Fibroblast of peridontal ligament (primary cell): ENCODE data around the gene UFM1.
"Not testable (repeated sequence)": the region's sequence is repeated elsewhere in the genome, so short reads cannot be mapped to it uniquely, and the experiment has no call there.

Experiments
- DNase-seq: peaks from one replicate; pipeline ENCODE4 v3.0.0-alpha.2; 2010; ENCODE audit errors: extremely low read depth

Gene UFM1

DNA sequence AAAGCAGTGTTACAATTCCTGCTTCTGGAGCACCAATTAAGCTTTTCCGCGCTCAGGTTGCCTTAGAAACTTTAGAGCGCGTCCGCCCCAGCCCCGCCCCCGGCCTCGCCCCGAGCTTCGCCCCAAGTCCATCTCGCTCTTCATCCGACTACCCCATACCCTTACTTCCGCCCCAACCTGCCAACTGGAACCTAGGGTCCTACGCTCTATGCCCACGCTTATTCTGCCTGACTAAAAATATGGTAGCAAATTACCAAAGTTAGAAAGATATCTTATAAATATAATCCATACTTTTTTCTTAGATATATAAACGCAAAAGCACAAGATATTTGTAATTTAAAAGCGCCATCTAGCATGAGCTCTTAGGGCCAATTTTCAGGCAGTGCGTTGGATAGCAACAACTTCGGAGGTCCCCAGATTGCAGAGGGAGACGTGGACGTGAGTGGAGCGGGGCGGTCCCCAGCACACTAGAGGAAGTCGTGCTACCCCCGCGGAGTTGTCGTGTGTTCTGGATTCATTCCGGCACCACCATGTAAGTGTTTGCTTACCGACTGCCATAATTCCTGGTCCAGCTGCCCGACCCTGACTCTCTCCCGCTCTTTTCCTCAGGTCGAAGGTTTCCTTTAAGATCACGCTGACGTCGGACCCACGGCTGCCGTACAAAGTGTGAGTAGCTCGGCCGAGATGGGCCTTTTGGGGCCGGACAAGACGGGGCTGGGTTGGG is at the start of gene UFM1:
Gene UFM1 (plus strand): TSS at position 462 of the 724 bp plus-strand sequence. CDS start 69 bp downstream, at position 531.
- peak; percentile 98 for DNase-seq

- no peak for DNase-seq
Observed at GRCh38 chr13:38301236-38301635, 48.4 kb upstream of the UFM1 start.

DNA sequence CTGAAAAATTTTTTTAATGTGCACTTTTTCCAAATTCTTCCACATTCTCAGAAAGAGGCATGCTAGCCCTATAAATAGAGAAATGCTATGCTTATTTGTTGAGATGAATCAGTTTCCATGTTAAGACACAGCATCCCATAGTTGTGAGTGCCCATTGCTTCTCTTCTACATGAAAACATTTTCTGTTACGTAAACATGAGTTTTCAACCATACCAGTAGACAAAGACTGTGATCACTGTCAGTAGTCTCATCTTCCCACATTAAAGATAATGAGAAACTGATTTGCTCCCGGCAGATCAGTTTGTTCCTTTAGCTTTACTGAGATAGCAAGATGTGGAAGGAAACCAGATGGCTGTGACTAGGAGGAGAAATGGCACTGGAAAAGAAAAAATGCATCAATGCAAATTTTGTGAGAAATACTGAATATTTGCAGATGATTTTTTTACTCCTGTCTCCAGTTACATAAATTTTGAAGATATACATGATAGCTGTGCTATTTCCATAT is 45.8 kb upstream of the UFM1 start:
- DNase-seq: no peak

- DNase-seq: peak; percentile 84
Observed at GRCh38 chr13:38308736-38309135, 40.9 kb upstream of the UFM1 start.

GRCh38 chr13:38309397-38309796 is 40.3 kb upstream of the UFM1 start:
- DNase-seq: no peak

GRCh38 chr13:38311175-38311574 is 38.5 kb upstream of the UFM1 start:
- not testable (repeated sequence) for DNase-seq

DNA sequence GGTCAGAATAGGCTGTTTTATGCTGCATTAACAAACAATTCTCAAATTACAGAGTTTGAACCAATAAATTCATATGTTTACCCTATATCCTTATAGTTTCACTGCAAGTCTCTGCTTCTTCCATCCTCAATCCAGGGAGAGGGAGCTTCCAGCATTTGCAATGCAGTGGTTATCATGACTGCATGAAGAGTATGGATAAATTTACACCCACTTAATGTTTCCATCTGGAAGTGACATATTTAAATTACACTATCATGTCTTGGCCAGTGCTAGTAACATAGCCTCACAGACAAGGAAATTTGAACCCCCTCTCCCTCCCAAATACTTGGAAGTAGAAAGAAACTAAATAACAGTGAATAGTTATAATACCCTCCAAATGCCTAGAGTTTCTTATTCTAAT is 33.5 kb upstream of the UFM1 start:
- DNase-seq: no peak

GRCh38 chr13:38321654-38322053 is 28.0 kb upstream of the UFM1 start:
- no peak for DNase-seq

DNA sequence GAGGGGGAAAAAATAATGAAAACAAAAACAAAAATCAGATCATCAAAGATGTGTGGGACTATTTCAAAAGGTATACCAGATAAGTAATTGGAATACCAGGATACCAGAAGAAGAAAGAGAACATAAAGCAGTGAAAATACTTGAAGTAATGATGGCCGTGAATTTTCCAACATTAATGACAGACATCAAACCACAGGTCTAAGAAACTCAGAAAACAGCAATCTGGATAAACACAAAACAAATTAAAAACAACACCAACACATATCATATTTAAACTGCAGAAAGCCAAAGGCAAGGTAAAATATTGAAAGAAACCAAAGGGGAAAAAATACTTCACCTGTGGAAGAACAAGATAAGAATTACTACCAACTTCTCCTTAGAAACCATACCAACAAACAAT is 24.2 kb upstream of the UFM1 start:
- no peak for DNase-seq

DNA sequence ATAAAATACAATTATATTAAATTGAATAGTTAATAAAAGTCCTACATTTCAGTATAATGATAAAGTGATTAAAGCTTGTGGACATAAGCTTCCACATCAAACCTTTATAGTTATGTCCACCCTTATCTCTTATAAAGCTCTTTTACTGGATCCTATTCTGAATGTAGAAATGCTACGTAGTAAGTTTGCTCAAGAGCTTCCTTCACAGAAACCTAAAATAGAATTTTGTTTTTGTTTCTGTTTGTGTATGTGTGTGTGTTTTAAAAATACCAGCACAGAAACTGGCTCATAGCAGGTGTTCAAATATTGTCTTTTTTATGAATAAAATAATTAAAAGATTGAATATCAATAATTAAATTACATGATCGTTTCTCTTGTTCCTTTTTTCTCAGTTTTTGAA is 21.0 kb upstream of the UFM1 start:
- no peak for DNase-seq

DNA sequence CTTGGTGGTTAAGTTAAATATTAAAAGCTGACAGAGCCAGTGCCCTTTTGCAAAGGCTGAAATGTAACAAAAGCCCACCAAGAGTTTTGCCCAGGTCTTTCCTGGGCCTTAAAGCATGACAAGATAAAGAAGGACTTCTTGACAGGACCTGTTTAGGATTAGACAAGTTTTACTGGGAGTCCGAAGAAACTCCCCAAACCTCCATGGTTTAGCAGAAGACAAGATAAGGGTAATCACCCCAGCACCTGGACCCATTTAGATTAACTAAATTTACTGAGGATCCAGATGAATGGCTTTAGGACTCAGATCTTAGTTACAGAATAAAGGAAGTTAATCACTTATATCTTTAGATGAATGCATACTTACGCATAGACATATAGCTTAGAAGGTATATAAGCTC is 14.8 kb upstream of the UFM1 start:
- DNase-seq: no peak

DNA sequence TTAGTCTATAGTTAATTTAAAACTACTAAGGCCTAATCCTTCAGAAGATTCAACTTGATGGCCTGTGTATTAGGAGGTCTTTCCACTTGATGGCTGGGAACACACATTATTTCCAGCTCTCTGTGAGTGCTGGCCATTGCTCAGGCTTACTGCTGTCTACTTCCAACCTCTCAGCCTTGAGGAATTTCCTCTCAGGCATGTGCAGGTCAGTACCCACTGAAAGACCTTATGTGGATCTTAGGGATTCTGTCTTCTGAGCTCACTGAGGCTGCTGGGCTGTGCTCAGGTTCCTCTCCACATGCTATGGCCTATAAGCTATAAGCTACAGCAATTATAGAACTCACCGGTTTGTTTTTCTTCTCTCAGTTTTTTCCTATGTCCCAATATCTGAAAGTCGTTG is 11.6 kb upstream of the UFM1 start:
- DNase-seq: no peak

DNA sequence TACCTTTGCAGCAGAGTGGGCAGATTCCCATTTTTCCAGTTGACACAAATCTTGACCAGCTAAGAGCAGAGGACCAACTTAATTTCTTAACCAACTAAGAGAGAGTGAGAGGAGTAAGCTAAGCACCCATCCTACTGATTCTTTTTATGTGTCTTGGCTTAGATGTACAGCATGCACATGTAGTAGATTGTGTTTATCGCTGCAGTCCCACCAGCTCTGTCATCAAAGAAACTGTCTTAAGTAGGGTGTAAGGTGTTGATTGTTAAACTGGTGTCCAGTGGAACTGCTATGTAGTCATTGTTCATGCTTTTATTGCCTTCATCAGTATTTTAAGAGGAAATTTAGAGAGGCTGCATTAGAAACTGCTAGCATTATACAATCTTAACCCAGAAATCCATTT is 9.0 kb upstream of the UFM1 start:
- DNase-seq: no peak

DNA sequence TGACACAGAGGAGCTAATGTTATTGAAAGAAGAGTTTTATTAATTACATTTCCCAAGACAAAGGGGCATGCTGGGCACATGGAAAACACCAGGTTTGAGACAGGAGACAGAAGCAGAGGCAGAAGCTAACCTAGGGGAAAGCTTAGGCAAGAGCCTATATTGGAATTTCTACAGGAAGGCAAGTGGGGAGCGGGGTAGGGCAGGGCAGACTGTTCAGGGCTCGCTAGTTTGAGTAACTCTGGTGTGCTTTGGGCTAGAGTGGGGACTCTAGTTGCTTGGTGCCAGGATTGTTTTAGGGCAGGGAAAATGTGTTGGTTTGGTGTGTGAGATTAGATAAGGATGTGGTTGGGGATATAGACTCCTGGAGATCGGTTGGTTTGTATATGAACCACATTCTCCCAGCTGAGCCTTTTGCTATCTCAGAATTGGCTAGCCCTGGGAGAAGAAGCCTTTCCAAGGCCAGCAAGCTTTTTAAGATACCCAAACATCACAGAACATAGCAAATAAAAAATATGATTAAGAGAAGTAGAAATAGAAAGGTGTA is 8.4 kb upstream of the UFM1 start:
- no peak for DNase-seq

GRCh38 chr13:38346764-38347163 is 2.9 kb upstream of the UFM1 start:
- no peak for DNase-seq

GRCh38 chr13:38348861-38349389 is 726 bp upstream of the UFM1 start:
- no peak for DNase-seq

- DNase-seq: peak; percentile 71
Observed at GRCh38 chr13:38350114-38350617, 515 bp downstream of the UFM1 start.

DNA sequence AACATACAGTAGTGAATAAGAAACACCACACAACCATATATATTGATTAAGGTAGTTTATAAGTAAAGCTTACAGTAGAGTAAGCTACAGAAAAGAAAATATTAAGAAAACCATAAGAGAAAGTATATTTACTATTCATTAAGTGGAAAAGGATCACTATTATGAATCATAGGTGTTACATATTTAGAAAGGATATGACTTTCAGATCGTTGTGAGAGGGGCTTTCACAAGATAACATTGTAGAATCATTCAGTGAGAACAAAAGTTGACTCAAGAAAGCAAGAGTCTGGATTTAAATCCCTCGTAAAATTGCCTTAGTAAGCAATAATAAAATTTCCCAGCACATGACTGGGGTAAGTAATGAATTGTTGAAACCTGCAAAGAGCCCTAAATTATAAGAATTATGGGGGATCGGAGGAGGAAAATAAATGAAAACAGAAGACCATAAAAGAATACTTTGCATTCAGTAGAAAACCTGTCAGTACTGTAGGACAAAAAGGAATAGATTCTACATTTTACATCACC is 6.0 kb downstream of the UFM1 start:
- no peak for DNase-seq

DNA sequence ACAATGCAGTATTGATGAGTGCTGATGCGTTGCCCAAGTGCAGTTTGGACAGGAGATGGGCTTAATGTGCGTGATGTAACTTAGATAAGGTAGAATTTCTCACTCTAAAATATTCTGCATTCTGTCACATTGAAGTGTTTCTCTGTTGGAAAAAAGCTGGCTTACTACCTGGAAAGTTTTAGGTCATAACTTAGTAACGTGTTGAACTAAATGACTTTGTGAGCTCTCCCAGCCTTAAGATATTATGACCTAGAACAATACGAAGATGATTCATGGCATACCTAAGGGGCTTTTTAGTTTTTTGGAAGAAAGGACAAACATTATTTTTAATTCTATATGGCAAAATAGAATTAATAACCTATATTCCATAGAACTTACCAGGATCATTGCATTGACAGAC is 9.0 kb downstream of the UFM1 start:
- no peak for DNase-seq

DNA sequence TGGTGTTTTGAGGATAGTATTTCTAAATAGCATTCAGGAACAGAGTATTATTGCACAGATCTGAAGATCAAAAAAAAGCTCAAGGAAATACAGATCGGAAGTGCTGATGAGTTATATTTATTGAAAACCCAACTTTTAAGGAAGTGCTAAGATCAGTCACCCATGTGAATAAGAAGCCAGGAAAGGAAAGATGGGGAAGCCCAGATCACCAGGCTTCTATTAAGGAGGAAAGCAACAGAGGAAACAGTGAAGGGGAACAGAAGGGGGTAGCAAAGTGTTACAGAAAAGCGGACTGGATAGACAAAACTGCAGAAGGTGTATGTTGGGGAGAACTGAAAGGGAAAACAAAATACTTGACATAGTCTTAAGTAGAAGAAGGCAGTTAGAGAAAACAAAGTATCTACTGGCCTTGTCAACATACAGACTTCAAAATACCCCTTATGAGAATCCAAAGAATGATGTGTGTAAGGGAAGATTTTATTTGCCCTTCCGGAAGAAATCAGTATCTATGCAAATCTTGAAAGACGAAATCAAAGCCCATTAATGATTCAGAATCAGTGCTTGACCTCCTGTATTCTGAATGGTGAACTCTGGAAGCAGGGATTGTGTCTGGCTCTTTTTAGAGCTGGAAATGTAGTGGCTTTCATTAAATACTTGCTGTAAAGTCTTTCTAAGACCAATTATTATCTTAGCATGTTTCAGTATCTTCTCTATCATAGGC is 12.1 kb downstream of the UFM1 start:
- DNase-seq: no peak

- DNase-seq: no peak
Observed at GRCh38 chr13:38363219-38363618, 13.6 kb downstream of the UFM1 start.

DNA sequence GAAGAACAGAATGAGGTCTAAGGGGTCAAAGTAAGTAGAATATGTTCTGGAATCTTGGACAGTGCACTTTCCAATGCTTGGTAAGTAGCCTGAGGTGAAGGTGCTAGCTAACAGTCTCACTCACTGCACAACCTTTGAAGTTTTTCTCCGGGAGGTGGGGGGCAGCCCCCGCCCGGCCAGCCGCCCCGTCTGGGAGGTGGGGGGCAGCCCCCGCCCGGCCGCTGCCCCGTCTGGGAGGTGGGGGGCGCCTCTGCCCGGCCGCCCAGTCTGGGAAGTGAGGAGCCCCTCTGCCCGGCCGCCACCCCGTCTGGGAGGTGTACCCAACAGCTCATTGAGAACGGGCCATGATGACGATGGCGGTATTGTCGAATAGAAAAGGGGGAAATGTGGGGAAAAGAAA is 14.1 kb downstream of the UFM1 start:
- not testable (repeated sequence) for DNase-seq
